HG03469 (cell line): Measurements from ENCODE around the gene TMEM132C.
"Not testable (repeated sequence)": the region's sequence is repeated elsewhere in the genome, so short reads cannot be mapped to it uniquely, and the experiment has no call there.

Experiments used
- ATAC-seq: cut with Tn5 transposase; IDR thresholded peaks from one replicate; pipeline ENCODE4 v1.9.1; 2021; ENCODE audit warnings: mild to moderate bottlenecking, moderate library complexity, moderate number of reproducible peaks; ENCODE audit not compliant: unreplicated experiment

Gene TMEM132C

GRCh38 chr12:128603573-128604115 lies 336.7 kb downstream of the TMEM132C start:
- no peak for ATAC-seq

DNA sequence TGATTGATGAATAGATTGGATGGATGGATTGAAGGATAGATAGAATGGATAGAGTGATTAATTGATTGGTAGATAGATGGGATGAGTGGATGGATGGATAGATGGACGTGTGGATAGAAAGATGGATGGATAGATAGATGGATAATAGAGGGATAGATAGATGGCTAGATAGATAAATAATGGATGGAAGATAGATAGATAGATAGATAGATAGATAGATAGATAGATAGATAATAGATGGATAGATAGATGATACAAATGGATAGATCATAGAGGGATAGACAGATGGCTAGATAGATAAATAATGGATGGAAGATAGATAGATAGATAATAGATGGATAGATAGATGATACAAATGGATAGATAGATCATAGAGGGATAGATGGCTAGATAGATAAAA lies 337.2 kb downstream of the TMEM132C start:
- not testable (repeated sequence) for ATAC-seq

DNA sequence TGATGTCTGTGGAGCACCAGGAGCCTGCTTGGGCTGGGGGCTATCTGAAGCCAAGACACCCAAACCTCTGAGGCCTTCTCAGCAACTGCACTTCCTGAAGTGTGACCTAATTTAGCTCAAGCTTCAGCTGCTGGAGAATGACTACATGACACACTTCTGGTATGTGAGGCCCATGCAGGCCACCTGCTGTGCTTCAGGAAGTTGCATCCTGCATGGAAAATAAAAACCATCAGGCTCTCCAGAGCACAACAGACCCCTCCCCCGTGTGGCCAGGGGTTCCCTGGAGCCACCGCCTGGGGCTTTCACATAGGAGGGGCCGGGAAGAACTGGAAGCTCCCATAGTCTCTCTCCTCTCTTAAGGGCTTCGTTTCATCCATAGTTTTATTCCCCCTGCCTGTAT lies 339.1 kb downstream of the TMEM132C start:
- no peak for ATAC-seq

DNA sequence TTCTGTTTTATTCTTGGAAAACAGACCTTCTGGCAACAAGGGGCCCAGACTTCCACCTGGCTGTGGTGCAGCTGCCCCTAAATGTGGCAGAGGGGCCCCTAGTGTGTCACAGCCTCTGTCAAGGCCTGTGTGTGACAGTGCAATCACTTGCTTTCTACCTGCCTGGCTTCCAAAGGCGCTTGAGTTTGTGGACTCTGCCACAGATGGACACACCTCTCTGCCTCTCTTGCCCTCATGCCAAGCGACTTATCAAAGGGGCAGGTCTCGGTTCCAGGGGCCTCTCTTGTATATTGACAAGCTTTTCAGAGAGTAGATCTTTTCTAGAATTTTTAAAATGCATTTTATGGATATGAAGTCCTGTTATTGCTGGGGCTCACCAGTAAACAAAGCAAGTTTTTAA lies 339.6 kb downstream of the TMEM132C start:
- no peak for ATAC-seq

DNA sequence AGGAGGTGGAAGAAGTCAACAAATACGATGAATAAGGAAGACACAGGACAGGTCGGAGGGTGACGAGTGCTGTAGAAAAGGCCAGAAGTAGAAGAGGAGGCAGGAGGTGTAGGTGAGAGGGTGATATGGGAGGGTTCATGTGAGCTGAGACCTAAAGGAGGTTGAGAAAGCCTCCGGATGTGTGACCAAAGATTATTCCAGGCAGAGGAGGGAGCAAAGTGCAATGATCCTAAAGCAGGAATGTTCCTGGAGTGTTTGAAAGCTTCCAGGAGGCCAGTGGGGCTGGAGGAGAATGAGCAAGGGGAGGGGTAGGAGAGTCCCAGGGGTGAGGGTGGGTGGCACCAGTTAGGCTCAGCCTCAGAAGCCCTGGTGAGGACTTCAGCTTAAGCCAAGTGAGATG lies 340.0 kb downstream of the TMEM132C start:
- no peak for ATAC-seq

- no peak for ATAC-seq
These were observed 340.7 kb downstream of the TMEM132C start for GRCh38 chr12:128607641-128608040.

DNA sequence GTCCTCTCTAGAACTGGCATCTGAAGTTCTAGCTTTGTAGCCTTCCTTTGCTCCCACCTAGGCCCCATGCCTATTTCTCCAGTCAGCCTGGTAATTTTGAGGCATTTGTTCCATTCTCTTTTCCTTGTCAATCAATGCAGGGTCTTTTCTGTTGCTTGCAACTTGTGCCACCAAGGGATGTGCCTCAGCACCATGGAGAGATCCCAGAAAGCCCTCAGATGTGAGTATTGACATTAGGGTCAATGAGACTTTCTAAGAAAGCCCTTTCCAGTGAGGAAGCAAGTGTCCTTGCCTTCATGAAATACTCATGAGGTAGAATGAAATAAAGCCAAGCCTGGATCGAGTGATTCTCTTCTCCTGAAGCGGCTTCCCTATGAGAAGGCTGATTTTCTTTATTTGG lies 342.9 kb downstream of the TMEM132C start:
- no peak for ATAC-seq

DNA sequence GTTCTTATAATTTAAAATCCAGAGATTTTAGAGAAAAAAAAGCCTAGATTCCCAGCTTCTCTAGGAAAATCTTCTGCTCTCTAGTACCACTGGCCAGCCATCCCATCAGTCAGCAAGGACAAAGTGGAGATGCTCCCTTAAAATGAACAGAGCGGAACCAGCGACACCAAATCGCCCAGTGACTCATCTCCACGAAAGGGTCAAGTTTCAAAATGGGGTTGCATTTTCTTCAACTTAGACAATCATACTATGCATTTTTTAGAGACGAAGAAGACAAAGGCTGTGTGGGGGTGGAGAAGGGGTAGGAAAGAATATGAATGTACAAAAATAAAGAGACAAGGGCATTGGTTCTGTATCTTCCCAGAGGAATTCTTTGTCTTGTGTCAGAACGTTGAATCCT lies 344.8 kb downstream of the TMEM132C start:
- ATAC-seq = no peak

DNA sequence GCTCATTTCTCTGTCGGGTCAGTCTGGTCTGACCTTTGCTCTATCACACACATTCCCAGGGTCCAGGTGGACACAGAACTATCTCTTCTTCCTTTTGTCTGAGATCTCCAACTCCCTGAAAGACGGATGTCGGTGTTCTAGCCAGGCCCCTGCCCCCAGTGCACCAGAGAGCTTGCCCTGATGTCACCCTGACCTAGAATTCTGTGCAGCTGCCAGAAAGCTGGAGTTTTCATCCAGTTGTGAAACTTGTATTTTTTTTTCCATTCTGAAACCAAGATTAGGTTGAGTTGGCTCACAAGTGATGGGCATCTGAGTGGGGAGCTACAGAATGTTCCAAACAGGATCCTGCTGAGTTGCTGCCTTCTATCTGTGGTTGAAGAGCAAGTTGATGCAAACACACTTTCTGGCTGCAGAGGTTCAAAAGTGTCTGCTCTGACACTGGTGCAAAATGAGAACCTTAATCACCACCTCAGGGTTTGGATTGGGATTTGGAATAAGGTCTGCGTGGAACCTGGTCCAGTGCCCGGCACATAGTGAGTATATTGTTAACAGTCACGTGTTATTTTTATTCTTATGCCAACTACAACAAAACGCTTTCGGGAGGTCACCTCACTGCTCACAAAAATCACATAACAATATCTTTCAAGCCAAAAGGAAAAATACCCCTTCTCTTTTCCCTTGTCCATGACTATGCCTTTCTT lies 345.3 kb downstream of the TMEM132C start:
- ATAC-seq = no peak

GRCh38 chr12:128613837-128614590 lies 347.0 kb downstream of the TMEM132C start:
- ATAC-seq = no peak

- ATAC-seq = no peak
These were observed 350.4 kb downstream of the TMEM132C start for GRCh38 chr12:128617304-128617833.

GRCh38 chr12:128619263-128619662 lies 352.3 kb downstream of the TMEM132C start:
- no peak for ATAC-seq

DNA sequence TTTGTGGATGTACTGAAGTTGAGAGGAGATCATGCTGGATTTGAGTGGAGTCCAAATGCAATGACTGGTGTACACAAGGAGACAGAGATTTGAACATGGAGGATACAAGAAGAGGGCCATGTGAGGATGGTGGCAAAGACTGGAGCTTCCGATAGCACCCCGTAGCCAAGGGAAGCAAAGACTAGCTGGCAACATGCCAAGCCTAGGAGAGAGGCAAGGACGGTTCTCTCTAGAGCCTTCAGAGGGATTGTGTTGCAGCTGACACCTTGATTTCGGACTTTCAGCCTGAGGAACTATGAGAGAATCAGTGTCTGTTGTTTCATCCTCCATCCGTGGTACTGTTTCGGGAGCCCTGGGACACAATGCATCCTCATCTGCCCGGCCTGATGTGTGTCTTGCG lies 354.3 kb downstream of the TMEM132C start:
- no peak for ATAC-seq

GRCh38 chr12:128623748-128624147 lies 356.8 kb downstream of the TMEM132C start:
- no peak for ATAC-seq

- no peak for ATAC-seq
These were observed 359.9 kb downstream of the TMEM132C start for GRCh38 chr12:128626808-128627320.

- ATAC-seq = no peak
These were observed 360.7 kb downstream of the TMEM132C start for GRCh38 chr12:128627659-128628058.

GRCh38 chr12:128629979-128630378 lies 363.0 kb downstream of the TMEM132C start:
- ATAC-seq = no peak

DNA sequence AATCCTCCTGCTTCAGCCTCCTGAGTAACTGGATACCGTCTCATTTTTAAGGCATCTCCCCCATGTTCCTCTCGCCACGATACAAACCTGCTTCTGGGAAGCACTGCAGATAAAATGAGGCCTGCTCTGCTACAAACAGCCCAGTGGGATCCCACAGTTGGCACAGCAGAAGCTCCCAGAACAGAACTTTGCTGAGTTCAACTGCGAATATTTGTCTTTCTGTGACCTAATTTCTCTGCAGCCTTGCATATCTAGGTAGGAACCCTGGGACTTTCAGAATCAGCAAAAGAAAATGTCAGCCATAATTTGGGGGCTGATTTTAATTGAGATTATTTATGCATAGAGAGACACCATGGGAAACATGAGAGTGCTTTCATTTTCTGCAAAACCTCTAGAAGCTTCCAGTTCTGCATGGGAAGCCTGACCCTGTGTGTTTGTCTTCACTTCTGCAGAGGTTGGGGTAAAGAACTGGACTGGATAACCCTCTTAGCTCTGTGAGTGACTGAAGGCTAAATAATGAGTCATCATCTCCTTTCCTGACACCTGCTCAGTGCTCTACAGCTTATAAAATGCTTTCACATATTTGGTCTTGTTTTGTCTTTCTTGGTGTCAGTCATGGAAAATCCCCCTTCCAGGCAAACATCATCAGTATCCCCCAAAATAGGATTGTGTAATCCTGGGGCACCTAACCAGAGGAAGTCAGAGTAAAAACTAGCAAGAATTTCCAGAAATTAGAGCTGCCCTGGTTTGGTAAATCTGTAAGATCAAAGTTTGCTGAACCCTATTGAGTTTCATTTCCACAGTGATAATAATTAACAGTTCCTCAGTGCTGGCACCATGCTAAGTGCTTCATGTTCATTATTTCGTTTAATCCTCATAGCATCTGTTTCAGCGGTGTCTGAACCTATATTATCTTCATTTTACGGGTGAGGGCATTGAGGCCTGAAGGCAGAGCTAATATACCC lies 371.0 kb downstream of the TMEM132C start:
- ATAC-seq = peak; percentile 96

- ATAC-seq = no peak
These were observed 372.1 kb downstream of the TMEM132C start for GRCh38 chr12:128639089-128639488.

GRCh38 chr12:128643155-128643554 lies 376.2 kb downstream of the TMEM132C start:
- no peak for ATAC-seq
